OCI-M1 (cell line): Measurements from ENCODE around the gene EXOC4.
"Not testable (repeated sequence)": the region's sequence is repeated elsewhere in the genome, so short reads cannot be mapped to it uniquely, and the experiment has no call there.

Experiments
- DNase-seq: peaks from one replicate; lab custom pipeline; 2025; lab: John Stamatoyannopoulos, UW

Gene EXOC4

GRCh38 chr7:133987582-133987981, 734.7 kb downstream of the EXOC4 start:
- no peak for DNase-seq

- DNase-seq = no peak
Observed at GRCh38 chr7:133993547-133993946, 740.7 kb downstream of the EXOC4 start.

GRCh38 chr7:133994100-133994499, 741.2 kb downstream of the EXOC4 start:
- not testable (repeated sequence) for DNase-seq

GRCh38 chr7:133997463-133997862, 744.6 kb downstream of the EXOC4 start:
- DNase-seq = no peak

GRCh38 chr7:133999178-133999577, 746.3 kb downstream of the EXOC4 start:
- no peak for DNase-seq

GRCh38 chr7:134004829-134005505, 752.1 kb downstream of the EXOC4 start:
- peak; percentile 6 for DNase-seq

- DNase-seq = no peak
Observed at GRCh38 chr7:134009314-134010110, 756.6 kb downstream of the EXOC4 start.

GRCh38 chr7:134013249-134013648, 760.4 kb downstream of the EXOC4 start:
- DNase-seq = no peak

GRCh38 chr7:134014935-134015334, 762.1 kb downstream of the EXOC4 start:
- no peak for DNase-seq

- peak; percentile 9 for DNase-seq
Observed at GRCh38 chr7:134016223-134016941, 763.5 kb downstream of the EXOC4 start.

GRCh38 chr7:134016942-134017303, 764.0 kb downstream of the EXOC4 start:
- DNase-seq = no peak

GRCh38 chr7:134018306-134018705, 765.4 kb downstream of the EXOC4 start:
- no peak for DNase-seq

GRCh38 chr7:134019251-134019650, 766.4 kb downstream of the EXOC4 start:
- no peak for DNase-seq

- DNase-seq = no peak
Observed at GRCh38 chr7:134021836-134022235, 769.0 kb downstream of the EXOC4 start.

GRCh38 chr7:134022286-134022911, 769.5 kb downstream of the EXOC4 start:
- DNase-seq = no peak

- no peak for DNase-seq
Observed at GRCh38 chr7:134024739-134025138, 771.9 kb downstream of the EXOC4 start.

GRCh38 chr7:134028853-134029252, 776.0 kb downstream of the EXOC4 start:
- DNase-seq = no peak

GRCh38 chr7:134029743-134030142, 776.9 kb downstream of the EXOC4 start:
- no peak for DNase-seq

GRCh38 chr7:134030460-134030865, 777.6 kb downstream of the EXOC4 start:
- DNase-seq = no peak

GRCh38 chr7:134031835-134032617, 779.1 kb downstream of the EXOC4 start:
- DNase-seq = no peak

- no peak for DNase-seq
Observed at GRCh38 chr7:134034652-134035051, 781.8 kb downstream of the EXOC4 start.

GRCh38 chr7:134037991-134038390, 785.1 kb downstream of the EXOC4 start:
- DNase-seq = no peak
